IPS-15b (cell line): Measurements from ENCODE around the gene SEMA3B.
"Not testable (repeated sequence)": the region's sequence is repeated elsewhere in the genome, so short reads cannot be mapped to it uniquely, and the experiment has no call there.

Experiments
- H3K27me3 ChIP-seq: one replicate; pipeline ENCODE4 v1.6.1; 2013; ENCODE audit warnings: low read length; ENCODE audit not compliant: control insufficient read depth, insufficient read depth
- H3K36me3 ChIP-seq: one replicate; pipeline ENCODE4 v1.6.1; 2013; ENCODE audit warnings: low read length; ENCODE audit not compliant: control insufficient read depth, insufficient read depth
- H3K4me1 ChIP-seq: one replicate; pipeline ENCODE4 v1.6.1; 2013; ENCODE audit warnings: mild to moderate bottlenecking, low read length; ENCODE audit not compliant: control insufficient read depth, insufficient read depth
- H3K4me3 ChIP-seq: one replicate; pipeline ENCODE4 v1.5.1; 2013; ENCODE audit warnings: low read depth, low read length
- H3K9ac ChIP-seq: one replicate; pipeline ENCODE4 v1.6.1; 2013; ENCODE audit warnings: low read depth, mild to moderate bottlenecking, low read length
- H3K9me3 ChIP-seq: one replicate; pipeline ENCODE4 v1.6.1; 2013; ENCODE audit warnings: mild to moderate bottlenecking, low read length; ENCODE audit not compliant: control insufficient read depth, insufficient read depth

SEMA3B gene

DNA sequence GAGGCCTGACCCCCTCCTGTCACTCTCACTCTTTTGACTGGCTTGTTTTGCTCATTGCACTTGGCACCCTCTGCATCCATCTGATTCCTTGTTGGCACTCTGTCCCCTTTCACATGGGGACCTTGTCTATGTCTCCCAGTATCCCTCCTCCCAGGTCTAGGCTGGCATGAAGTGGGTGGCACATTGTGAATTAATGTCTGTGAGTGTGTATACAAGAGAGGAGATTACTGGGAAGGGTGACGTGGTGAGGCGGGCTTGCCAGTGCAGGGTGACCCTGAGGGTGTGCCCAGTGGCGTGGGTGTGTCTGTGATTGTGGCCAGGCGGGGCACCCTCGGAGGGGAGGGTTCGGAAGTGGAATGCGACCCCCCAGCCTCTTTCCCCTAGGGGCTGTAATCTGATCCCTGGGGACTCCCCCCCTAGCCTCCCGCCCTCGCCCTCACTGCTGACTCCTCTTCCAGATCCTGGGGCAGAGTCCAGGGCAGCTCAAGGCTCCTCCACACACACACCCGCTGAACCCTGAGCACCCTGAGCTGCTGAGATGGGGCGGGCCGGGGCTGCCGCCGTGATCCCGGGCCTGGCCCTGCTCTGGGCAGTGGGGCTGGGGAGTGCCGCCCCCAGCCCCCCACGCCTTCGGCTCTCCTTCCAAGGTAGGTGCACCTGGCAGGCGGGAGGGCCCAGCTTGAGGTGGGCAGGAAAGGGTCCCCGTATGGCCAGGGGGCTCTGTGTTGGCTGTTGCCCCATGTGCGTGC, at the start of gene SEMA3B:
Gene SEMA3B, plus strand, starts transcription at position 445 of the 749 bp plus-strand sequence. Its CDS starts 94 bp downstream, at position 539.
- peaks cover 10% of the 10 kb centered on the region for H3K27me3 ChIP-seq
- H3K4me3 ChIP-seq: peak within 1 kb of the TSS; percentile 18
- peak within 1 kb of the TSS; percentile 16 for H3K9ac ChIP-seq
- H3K36me3 ChIP-seq: peaks cover 4% of the 10 kb centered on the region
- no peaks in the 10 kb centered on the region for H3K9me3 ChIP-seq
- H3K4me1 ChIP-seq: peaks cover 22% of the 10 kb centered on the region

DNA sequence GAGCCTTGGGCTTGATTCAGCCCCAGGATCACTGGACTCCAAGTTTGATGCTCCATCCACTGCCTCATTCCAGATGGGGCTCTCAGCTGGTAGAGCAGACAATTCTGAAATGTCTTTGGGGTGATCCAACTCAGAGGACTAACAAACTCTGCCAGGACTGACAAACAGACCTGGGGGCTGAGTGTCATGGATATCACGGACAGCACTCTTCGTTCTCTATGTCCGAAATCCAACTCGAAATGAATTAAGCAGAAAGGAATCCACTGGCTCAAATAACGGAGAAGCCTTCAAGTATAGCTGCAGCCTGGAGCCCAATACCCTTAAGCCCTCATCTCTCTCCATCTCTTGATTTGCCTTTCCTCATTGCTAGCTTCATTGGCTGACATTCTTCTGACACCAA, 49.7 kb upstream of the SEMA3B start:
- no peaks in the 10 kb centered on the region for H3K27me3 ChIP-seq
- no peaks in the 10 kb centered on the region for H3K36me3 ChIP-seq
- no peaks in the 10 kb centered on the region for H3K4me1 ChIP-seq

DNA sequence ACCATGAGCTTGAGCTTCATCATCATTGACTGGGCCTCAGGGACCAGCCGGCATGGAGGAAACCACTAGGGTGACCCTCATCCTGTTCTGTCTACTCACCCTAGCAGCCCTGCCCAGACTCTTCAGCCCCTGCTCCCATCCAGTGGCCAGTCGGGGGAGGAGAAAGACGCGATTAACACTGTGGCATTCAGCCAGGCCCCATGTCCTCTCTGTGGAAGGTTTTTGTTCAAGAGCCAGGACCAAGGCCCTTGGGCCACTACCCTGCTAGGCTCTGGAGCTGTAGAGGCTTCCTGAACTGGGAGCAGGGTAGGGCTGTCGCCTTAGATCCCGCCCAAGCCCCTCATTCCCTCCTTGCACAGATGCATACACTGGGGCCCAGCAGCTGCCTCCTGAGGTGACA, 48.8 kb upstream of the SEMA3B start:
- no peaks in the 10 kb centered on the region for H3K4me1 ChIP-seq
- no peaks in the 10 kb centered on the region for H3K27me3 ChIP-seq
- no peak overlapping the region for H3K4me3 ChIP-seq
- H3K36me3 ChIP-seq: no peaks in the 10 kb centered on the region
- H3K9me3 ChIP-seq: no peaks in the 10 kb centered on the region
- H3K9ac ChIP-seq: no peak overlapping the region

More for the DNA sequence above, 49.7 kb upstream of the SEMA3B start:
- H3K9me3 ChIP-seq: no peaks in the 10 kb centered on the region
- no peak overlapping the region for H3K4me3 ChIP-seq
- no peak overlapping the region for H3K9ac ChIP-seq

- H3K9ac ChIP-seq: no peak overlapping the region
- H3K9me3 ChIP-seq: no peaks in the 10 kb centered on the region
- no peak overlapping the region for H3K4me3 ChIP-seq
- H3K36me3 ChIP-seq: no peaks in the 10 kb centered on the region
- no peaks in the 10 kb centered on the region for H3K27me3 ChIP-seq
- no peaks in the 10 kb centered on the region for H3K4me1 ChIP-seq
Measured at GRCh38 chr3:50221051-50221410, 47.9 kb upstream of the SEMA3B start.

GRCh38 chr3:50221411-50222168, 47.4 kb upstream of the SEMA3B start:
- Histone ChIP-seq H3K27me3 (no peaks in the 10 kb centered on the region), H3K9ac (no peak overlapping the region), H3K9me3 (no peaks in the 10 kb centered on the region), H3K36me3 (no peaks in the 10 kb centered on the region), H3K4me1 (no peaks in the 10 kb centered on the region), H3K4me3 (no peak overlapping the region)

GRCh38 chr3:50222169-50222528, 46.8 kb upstream of the SEMA3B start:
- H3K9ac ChIP-seq: no peak overlapping the region
- H3K4me1 ChIP-seq: no peaks in the 10 kb centered on the region
- H3K9me3 ChIP-seq: no peaks in the 10 kb centered on the region
- H3K36me3 ChIP-seq: no peaks in the 10 kb centered on the region
- peaks cover 4% of the 10 kb centered on the region for H3K27me3 ChIP-seq
- H3K4me3 ChIP-seq: no peak overlapping the region

DNA sequence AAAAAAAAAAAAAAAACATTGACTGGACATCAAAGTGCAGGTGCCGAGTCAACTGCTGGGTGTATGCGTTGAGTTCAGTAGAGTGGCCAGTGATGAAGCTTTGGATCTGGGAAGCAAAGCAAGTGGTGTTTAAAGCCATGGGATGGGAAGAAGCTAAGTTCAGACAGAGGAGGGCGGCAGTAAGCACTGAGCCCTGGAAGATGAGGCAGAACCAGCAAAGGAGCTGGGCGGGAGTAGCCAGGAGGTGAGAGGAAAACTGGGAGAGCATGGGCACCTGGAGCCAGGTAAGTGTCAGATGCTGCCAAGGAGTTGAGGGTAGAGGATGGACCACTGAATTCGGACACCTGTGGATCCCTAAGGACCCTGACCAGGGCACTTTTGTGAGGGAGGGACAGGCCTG, 44.3 kb upstream of the SEMA3B start:
- peaks cover 4% of the 10 kb centered on the region for H3K4me1 ChIP-seq

DNA sequence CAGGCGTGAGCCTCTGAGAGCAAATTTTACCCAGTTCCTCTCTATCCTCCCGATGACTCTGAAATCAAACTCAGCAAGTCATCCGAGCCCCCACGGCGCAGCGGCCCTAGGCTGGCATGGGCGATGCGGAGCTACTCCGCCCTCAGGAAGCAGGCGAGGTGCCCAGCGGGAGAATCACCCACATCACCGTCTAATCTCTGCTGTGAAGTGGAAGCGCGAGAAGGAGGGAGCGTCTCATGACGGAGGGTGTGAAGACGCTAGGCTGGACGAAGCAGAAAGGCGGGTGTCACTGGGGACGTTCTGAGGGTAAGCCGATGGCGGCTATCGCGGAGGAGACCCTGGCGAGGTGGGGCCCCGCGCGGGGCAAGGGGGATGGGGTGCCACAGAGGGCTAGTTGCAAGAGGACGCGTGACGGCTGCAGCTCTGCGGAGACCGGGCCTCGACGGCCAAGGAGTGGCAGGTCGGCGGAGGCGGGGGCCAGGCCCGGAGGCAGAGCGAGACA, 42.0 kb upstream of the SEMA3B start:
- Histone ChIP-seq H3K9ac (no peak overlapping the region), H3K36me3 (no peaks in the 10 kb centered on the region), H3K4me3 (peak overlapping the region; percentile 79), H3K27me3 (peaks cover 4% of the 10 kb centered on the region), H3K9me3 (no peaks in the 10 kb centered on the region), H3K4me1 (peaks cover 4% of the 10 kb centered on the region)

More for the DNA sequence above, 44.3 kb upstream of the SEMA3B start:
- H3K27me3 ChIP-seq: peaks cover 4% of the 10 kb centered on the region
- no peak overlapping the region for H3K4me3 ChIP-seq
- no peaks in the 10 kb centered on the region for H3K36me3 ChIP-seq
- no peaks in the 10 kb centered on the region for H3K9me3 ChIP-seq
- H3K9ac ChIP-seq: no peak overlapping the region

GRCh38 chr3:50227390-50228183, 41.4 kb upstream of the SEMA3B start:
- Histone ChIP-seq H3K4me3 (peak overlapping the region; percentile 95), H3K27me3 (peaks cover 4% of the 10 kb centered on the region)

GRCh38 chr3:50228184-50228763, 40.7 kb upstream of the SEMA3B start:
- not testable (repeated sequence) for H3K36me3 ChIP-seq, H3K4me1 ChIP-seq, H3K27me3 ChIP-seq, H3K9me3 ChIP-seq
- Histone ChIP-seq H3K4me3 (peak overlapping the region; percentile 95), H3K9ac (peak overlapping the region; percentile 89)

More at GRCh38 chr3:50227390-50228183, 41.4 kb upstream of the SEMA3B start:
- H3K9ac ChIP-seq: peak overlapping the region; percentile 89
- H3K36me3 ChIP-seq: no peaks in the 10 kb centered on the region
- no peaks in the 10 kb centered on the region for H3K9me3 ChIP-seq
- peaks cover 4% of the 10 kb centered on the region for H3K4me1 ChIP-seq

- Histone ChIP-seq H3K9me3 (no peaks in the 10 kb centered on the region), H3K9ac (no peak overlapping the region)
Measured at GRCh38 chr3:50229490-50229889, 39.5 kb upstream of the SEMA3B start.

More at GRCh38 chr3:50229490-50229889, 39.5 kb upstream of the SEMA3B start:
- Histone ChIP-seq H3K36me3 (no peaks in the 10 kb centered on the region), H3K27me3 (peaks cover 4% of the 10 kb centered on the region), H3K4me1 (peaks cover 4% of the 10 kb centered on the region), H3K4me3 (no peak overlapping the region)
